A549 (cell line): ENCODE results near the gene TCF3. TPM values are rescaled to one million over a fixed set of nuclear protein-coding genes. Genes with fewer than 3 reads are reported as not detected.

ENCODE experiments used
- ATAC-seq, 2 experiments: fragments of 200-7000 bp in 1 of 2; fragments of >200 bp in 1 of 2; cut with Nextera tagmentation in 1 of 2; cut with Tn5 transposase in 1 of 2; 3 replicates each; pipeline versions ENCODE4 v1.8.0 to v1.9.1; 2018 to 2020; ENCODE audit warnings: mild to moderate bottlenecking in 1 of 2, moderate library complexity in 1 of 2
- CTCF ChIA-PET: fragments of 300-600 bp; sonication (Branson Sonifier 250); formaldehyde crosslinking; extraction: SDS; loops from one replicate; lab custom pipeline; 2021; ENCODE audit warnings: antibody characterized with exemption, inconsistent platforms; lab: Yijun Ruan, JAX
- POLR2A ChIA-PET: fragments of 350-600 bp; formaldehyde crosslinking; extraction: SDS; loops from one replicate; lab custom pipeline; 2021; ENCODE audit warnings: antibody characterized with exemption, inconsistent platforms; lab: Yijun Ruan, JAX
- DNase-seq, 2 experiments: peaks; one replicate each; pipeline versions ENCODE4 v3.0.0 to v3.0.0-alpha.2; 2011 to 2016; ENCODE audit warnings: low read depth in 1 of 2, low spot score in 1 of 2
- FAIRE-seq: peaks from 2 replicates; lab custom pipeline; 2011; peaks lifted over from hg19 to GRCh38; lab: Jason Lieb, UNC
- H3K27ac ChIP-seq, 2 experiments: fragments of >200 bp; sonication (Bioruptor Twin); formaldehyde crosslinking; 3 replicates each; pipeline ENCODE4 v1.5.1; 2016 to 2017
- H3K4me1 ChIP-seq: fragments of >200 bp; sonication (Bioruptor Twin); formaldehyde crosslinking; 3 replicates; pipeline ENCODE4 v1.6.1; 2016
- H3K4me2 ChIP-seq: fragments of >200 bp; sonication (Bioruptor Twin); formaldehyde crosslinking; 3 replicates; pipeline ENCODE4 v1.6.1; 2016
- H3K4me3 ChIP-seq: fragments of >200 bp; sonication (Bioruptor Twin); formaldehyde crosslinking; 3 replicates; pipeline ENCODE4 v1.5.1; 2016
- H3K9me3 ChIP-seq: fragments of >200 bp; sonication (Bioruptor Twin); formaldehyde crosslinking; 3 replicates; pipeline ENCODE4 v1.6.1; 2016
- ATOH8 ChIP-seq: fragments of 250-450 bp; sonication (Bioruptor Pico); IDR thresholded peaks from 2 replicates; pipeline ENCODE4 v1.5.0; 2020; ENCODE audit warnings: low read depth, mild to moderate bottlenecking, moderate library complexity
- BHLHE40 ChIP-seq: IDR thresholded peaks from 2 replicates; pipeline ENCODE4 v1.6.1; 2012; ENCODE audit warnings: low read depth, low read length, inconsistent platforms
- CHD2 ChIP-seq: fragments of 150-350 bp; IDR thresholded peaks from 2 replicates; pipeline ENCODE4 v1.6.1; 2014; ENCODE audit warnings: low read length; ENCODE audit not compliant: partially characterized antibody
- E2F6 ChIP-seq: IDR thresholded peaks from 2 replicates; pipeline ENCODE4 v1.6.1; 2012; ENCODE audit warnings: low read depth, borderline replicate concordance
- JUN ChIP-seq, 2 experiments: fragments of >200 bp; sonication (Bioruptor Twin); formaldehyde crosslinking; IDR thresholded peaks; 2 replicates in 1 of 2; 3 replicates in 1 of 2; pipeline ENCODE4 v1.6.1; 2016 to 2017
- KDM5A ChIP-seq: fragments of 200-600 bp; sonication (generic); IDR thresholded peaks from 2 replicates; pipeline ENCODE4 v1.6.1; 2016; ENCODE audit warnings: antibody characterized with exemption, mild to moderate bottlenecking
- PHF8 ChIP-seq: fragments of 200-600 bp; sonication (generic); IDR thresholded peaks from 2 replicates; pipeline ENCODE4 v1.6.1; 2016; ENCODE audit warnings: low read depth, mild to moderate bottlenecking, antibody characterized with exemption, moderate library complexity, borderline replicate concordance
- POLR2A ChIP-seq: IDR thresholded peaks from 2 replicates; pipeline ENCODE4 v1.6.1; 2012; ENCODE audit warnings: mild to moderate bottlenecking, low read length
- POLR2AphosphoS2 ChIP-seq: conservative IDR thresholded peaks from 2 replicates; pipeline ENCODE4 v1.6.1; 2012; ENCODE audit warnings: low read length, improper control_type of control experiment, inconsistent platforms
- RAD21 ChIP-seq, 2 experiments: fragments of >200 bp in 1 of 2; sonication (Bioruptor Twin) in 1 of 2; formaldehyde crosslinking in 1 of 2; IDR thresholded peaks in 1 of 2; conservative IDR thresholded peaks in 1 of 2; 2 replicates in 1 of 2; 3 replicates in 1 of 2; pipeline ENCODE4 v1.6.1; 2012 to 2018; ENCODE audit warnings: inconsistent platforms in 1 of 2
- RFX5 ChIP-seq: fragments of 450-650 bp; IDR thresholded peaks from 2 replicates; pipeline ENCODE4 v1.7.1; 2014; ENCODE audit warnings: antibody characterized with exemption, mild to moderate bottlenecking, moderate library complexity
- SMC3 ChIP-seq: fragments of >200 bp; sonication (Bioruptor Twin); formaldehyde crosslinking; IDR thresholded peaks from 3 replicates; pipeline ENCODE4 v1.6.1; 2018; ENCODE audit warnings: inconsistent platforms
- USF2 ChIP-seq: fragments of 450-650 bp; IDR thresholded peaks from 2 replicates; pipeline ENCODE4 v1.6.1; 2014; ENCODE audit warnings: antibody characterized with exemption
- ZC3H11A ChIP-seq: fragments of 450-650 bp; IDR thresholded peaks from 2 replicates; pipeline ENCODE4 v1.6.1; 2014; ENCODE audit warnings: antibody characterized with exemption, mild to moderate bottlenecking
- ZFP36 ChIP-seq: fragments of 450-650 bp; IDR thresholded peaks from 2 replicates; pipeline ENCODE4 v1.6.1; 2014; ENCODE audit warnings: borderline replicate concordance; ENCODE audit not compliant: partially characterized antibody
- ZNF302 ChIP-seq: fragments of 250-450 bp; sonication (Bioruptor Pico); IDR thresholded peaks from 2 replicates; pipeline ENCODE4 v1.9.0; 2021; ENCODE audit warnings: inconsistent platforms, mild to moderate bottlenecking, moderate library complexity
- WGBS: methylation state at CpG from one replicate; pipeline ENCODE4 v1.1.6; 2017; ENCODE audit errors: missing lambda C conversion rate; 5-methylcytosine and 5-hydroxymethylcytosine counted together
- polyA plus RNA-seq, 4 experiments: library from polyadenylated mRNA; depleted of rRNA in 3 of 4; stranded (reverse); fragments of >200 nt; fragmentation: RNase III in 1 of 4; extraction: RNeasy Plus Mini Kit Qiagen cat#74134 plus additional on column Dnase treatment in 1 of 4; gene quantifications; 2 replicates in 3 of 4; 3 replicates in 1 of 4; pipeline ENCODE4 v1.2.3, GENCODE V29; 2011 to 2017
- TF ChIP-seq, protein P1 (sequence below): IDR thresholded peaks from 2 replicates; pipeline ENCODE4 v1.6.1; 2012
- TF ChIP-seq, protein P2 (sequence below): fragments of >200 bp; sonication (Bioruptor Twin); formaldehyde crosslinking; IDR thresholded peaks from 2 replicates; pipeline ENCODE4 v1.6.1; 2016
- TF ChIP-seq, protein P3 (sequence below): fragments of >200 bp; sonication (Bioruptor Twin); formaldehyde crosslinking; IDR thresholded peaks from 3 replicates; pipeline ENCODE4 v1.5.1; 2016
- TF ChIP-seq, protein P4 (sequence below): fragments of >200 bp; sonication (Bioruptor Twin); formaldehyde crosslinking; IDR thresholded peaks from 3 replicates; pipeline ENCODE4 v1.6.1; 2016

Gene TCF3
- polyA plus RNA-seq, 2 of the 4 experiments (the other 2 are of a cell fraction), result 25.6 to 52.6 TPM

DNA sequence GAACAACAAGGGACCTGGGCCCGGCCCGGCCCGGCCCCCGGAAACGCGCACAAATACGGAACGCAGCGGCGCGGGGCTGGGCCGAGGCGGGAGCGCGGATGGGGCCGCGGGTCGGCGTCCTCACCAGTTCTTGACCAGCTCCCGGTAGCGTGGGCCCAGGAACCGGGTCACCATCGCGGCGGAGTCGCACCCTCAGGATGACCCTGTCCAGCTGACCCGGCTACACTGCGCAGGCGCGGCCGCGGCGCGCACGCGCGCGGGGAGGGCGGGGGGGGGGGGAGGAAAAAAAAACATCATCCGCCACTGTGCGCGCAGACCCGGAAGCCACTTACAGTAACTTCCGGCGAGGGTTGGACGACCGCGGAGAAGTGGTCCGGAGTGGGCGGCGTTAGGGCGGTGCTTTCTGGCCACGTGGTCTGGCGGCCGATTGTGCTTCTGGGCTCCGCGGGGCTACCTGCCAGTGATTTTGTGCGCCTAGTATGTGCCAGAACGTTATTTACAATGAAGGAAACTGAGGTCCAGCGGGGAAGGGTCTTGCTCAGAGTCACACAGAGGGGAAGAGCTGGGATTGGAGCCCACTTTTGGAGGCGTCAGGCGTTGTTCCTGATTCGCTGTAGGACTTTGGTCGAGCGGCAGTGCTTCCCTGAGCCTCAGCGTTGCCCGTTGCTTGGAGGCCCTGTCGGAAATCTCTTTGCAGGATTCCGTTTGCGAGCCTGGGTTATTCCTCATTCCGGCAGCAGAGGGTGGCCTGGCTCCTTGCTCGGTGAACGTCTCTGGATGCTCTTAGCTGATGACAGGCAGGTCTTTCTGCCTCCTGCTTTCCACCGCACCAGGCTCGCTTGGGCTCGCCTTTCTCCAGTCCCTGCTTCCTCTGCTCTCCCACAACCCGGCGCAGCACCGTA lies 46.9 kb downstream of the TCF3 start, which contains the start of gene UQCR11:
Gene UQCR11 (minus strand): TSS at position 227 of the 902 bp plus-strand sequence. CDS start 53 bp downstream, at position 174.
- WGBS, result 1% methylated on average over 26 of the region's 79 CpGs
- peaks cover 13% of the 10 kb centered on the region for H3K4me1 ChIP-seq
- ATAC-seq (peak; percentile 93), DNase-seq (peak; percentile 88 to 94), FAIRE-seq (no peak)
- peak within 1 kb of the TSS; percentile 90 to 98 for H3K27ac ChIP-seq
- H3K9me3 ChIP-seq, result no peaks in the 10 kb centered on the region
- H3K4me2 ChIP-seq, result peak within 1 kb of the TSS; percentile 93
- POLR2A ChIA-PET, result interaction anchor here (0.5 to 3.1 kb wide), 5 partner anchors 12 to 267 kb away, joined by 3 to 11 read pairs (median 3); partner anchors contain the start of gene MBD3
- H3K4me3 ChIP-seq, result peak within 1 kb of the TSS; percentile 96
- CTCF ChIA-PET, result interaction anchor here (0.8 to 2.9 kb wide), 8 partner anchors 20 to 191 kb away, joined by 3 to 13 read pairs (median 3); no protein-coding TSS in a partner anchor
- TF ChIP-seq ZFP36, result no peak
- TF ChIP-seq, protein P1, sequence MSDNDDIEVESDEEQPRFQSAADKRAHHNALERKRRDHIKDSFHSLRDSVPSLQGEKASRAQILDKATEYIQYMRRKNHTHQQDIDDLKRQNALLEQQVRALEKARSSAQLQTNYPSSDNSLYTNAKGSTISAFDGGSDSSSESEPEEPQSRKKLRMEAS, result peak; percentile 85
- TF ChIP-seq RAD21 (conservative IDR thresholded peaks at IDR 0.05 in 1 of 2, IDR thresholded peaks at IDR 0.05 in 1 of 2), result peak; percentile 44 to 48; a peak in 4 of 5 replicates
- TF ChIP-seq RFX5, result 0 out of 2 replicates have a peak, but pooled peaks have one; percentile 26
- TF ChIP-seq, protein P2, sequence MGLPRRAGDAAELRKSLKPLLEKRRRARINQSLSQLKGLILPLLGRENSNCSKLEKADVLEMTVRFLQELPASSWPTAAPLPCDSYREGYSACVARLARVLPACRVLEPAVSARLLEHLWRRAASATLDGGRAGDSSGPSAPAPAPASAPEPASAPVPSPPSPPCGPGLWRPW, result no peak
- TF ChIP-seq, protein P3, sequence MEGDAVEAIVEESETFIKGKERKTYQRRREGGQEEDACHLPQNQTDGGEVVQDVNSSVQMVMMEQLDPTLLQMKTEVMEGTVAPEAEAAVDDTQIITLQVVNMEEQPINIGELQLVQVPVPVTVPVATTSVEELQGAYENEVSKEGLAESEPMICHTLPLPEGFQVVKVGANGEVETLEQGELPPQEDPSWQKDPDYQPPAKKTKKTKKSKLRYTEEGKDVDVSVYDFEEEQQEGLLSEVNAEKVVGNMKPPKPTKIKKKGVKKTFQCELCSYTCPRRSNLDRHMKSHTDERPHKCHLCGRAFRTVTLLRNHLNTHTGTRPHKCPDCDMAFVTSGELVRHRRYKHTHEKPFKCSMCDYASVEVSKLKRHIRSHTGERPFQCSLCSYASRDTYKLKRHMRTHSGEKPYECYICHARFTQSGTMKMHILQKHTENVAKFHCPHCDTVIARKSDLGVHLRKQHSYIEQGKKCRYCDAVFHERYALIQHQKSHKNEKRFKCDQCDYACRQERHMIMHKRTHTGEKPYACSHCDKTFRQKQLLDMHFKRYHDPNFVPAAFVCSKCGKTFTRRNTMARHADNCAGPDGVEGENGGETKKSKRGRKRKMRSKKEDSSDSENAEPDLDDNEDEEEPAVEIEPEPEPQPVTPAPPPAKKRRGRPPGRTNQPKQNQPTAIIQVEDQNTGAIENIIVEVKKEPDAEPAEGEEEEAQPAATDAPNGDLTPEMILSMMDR, result 0 out of 3 replicates have a peak, but pooled peaks have one; percentile 15
- no peak for TF ChIP-seq ZNF302
- TF ChIP-seq E2F6, result no peak
- peak; percentile 61 for TF ChIP-seq POLR2A
- TF ChIP-seq USF2, result peak; percentile 84
- TF ChIP-seq PHF8, result peak; percentile 60; the same call in 1 of the 2 replicates
- TF ChIP-seq, protein P4, sequence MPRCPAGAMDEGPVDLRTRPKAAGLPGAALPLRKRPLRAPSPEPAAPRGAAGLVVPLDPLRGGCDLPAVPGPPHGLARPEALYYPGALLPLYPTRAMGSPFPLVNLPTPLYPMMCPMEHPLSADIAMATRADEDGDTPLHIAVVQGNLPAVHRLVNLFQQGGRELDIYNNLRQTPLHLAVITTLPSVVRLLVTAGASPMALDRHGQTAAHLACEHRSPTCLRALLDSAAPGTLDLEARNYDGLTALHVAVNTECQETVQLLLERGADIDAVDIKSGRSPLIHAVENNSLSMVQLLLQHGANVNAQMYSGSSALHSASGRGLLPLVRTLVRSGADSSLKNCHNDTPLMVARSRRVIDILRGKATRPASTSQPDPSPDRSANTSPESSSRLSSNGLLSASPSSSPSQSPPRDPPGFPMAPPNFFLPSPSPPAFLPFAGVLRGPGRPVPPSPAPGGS, result no peak
- TF ChIP-seq POLR2AphosphoS2, result no peak
- peak; percentile 22 to 68; a peak in 3 of 5 replicates for TF ChIP-seq JUN (IDR thresholded peaks at IDR 0.05)
- no peak for TF ChIP-seq CHD2
- no peak for TF ChIP-seq BHLHE40
- no peak for TF ChIP-seq ZC3H11A
- no peak for TF ChIP-seq ATOH8
- peak; percentile 23; the same call in 1 of the 3 replicates for TF ChIP-seq SMC3
- TF ChIP-seq KDM5A, result no peak
